Spleen (tissue), 7 donors: ENCODE measurements around the gene SIN3B.

Experiments used
- POLR2A ChIP-seq, 3 donors: fragments of 450-650 bp; IDR thresholded peaks; one replicate each; pipeline ENCODE4 v1.5.1; 2017; ENCODE audit warnings: antibody characterized with exemption in 3 of 3, mild to moderate bottlenecking in 1 of 3
- TF ChIP-seq, protein P1 (sequence below), 11 experiments: fragments of 200-600 bp in 7 of 11; fragments of 450-650 bp in 4 of 11; sonication (generic) in 4 of 11; IDR thresholded peaks in 8 of 11; conservative IDR thresholded peaks in 3 of 11; 1 replicate in 7 of 11; 2 replicates in 4 of 11; pipeline versions ENCODE4 v1.4.0 to v1.8.0; 2016 to 2021; ENCODE audit warnings: antibody characterized with exemption in 11 of 11, inconsistent platforms in 4 of 11, mild to moderate bottlenecking in 1 of 11
- donor health status: DM: no; HTN: no; CAD: no; lungs with moderate emphysema.
- donor health status: DM: no; HTN: no; CAD: no.
- donor health status: DM: no; HTN: no; CAD: no.

DNA sequence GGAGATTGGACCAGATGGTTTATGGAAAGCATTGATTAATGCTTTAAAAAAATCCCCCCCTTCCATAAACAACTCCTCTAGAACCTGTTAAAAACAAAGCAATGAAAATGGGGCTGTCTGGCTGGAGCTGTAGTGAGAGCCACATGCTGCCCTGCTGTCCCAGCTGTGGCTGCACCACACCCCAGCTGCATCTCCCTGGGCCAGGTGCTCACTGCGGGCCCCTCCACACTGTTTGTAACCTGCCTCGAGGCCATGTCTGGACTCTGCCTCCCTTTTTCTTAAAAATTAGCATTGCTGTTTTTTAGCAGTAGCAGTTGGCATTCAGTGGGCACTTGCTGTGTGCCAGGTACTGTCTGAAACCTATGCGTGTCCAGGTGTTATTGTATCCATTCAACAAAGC is 44.4 kb downstream of the SIN3B start:
- TF ChIP-seq, protein P1, sequence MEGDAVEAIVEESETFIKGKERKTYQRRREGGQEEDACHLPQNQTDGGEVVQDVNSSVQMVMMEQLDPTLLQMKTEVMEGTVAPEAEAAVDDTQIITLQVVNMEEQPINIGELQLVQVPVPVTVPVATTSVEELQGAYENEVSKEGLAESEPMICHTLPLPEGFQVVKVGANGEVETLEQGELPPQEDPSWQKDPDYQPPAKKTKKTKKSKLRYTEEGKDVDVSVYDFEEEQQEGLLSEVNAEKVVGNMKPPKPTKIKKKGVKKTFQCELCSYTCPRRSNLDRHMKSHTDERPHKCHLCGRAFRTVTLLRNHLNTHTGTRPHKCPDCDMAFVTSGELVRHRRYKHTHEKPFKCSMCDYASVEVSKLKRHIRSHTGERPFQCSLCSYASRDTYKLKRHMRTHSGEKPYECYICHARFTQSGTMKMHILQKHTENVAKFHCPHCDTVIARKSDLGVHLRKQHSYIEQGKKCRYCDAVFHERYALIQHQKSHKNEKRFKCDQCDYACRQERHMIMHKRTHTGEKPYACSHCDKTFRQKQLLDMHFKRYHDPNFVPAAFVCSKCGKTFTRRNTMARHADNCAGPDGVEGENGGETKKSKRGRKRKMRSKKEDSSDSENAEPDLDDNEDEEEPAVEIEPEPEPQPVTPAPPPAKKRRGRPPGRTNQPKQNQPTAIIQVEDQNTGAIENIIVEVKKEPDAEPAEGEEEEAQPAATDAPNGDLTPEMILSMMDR (IDR thresholded peaks at IDR 0.05 in 8 of 11, conservative IDR thresholded peaks at IDR 0.05 in 3 of 11), result no peak
- no peak for TF ChIP-seq POLR2A (IDR thresholded peaks at IDR 0.05)
